ENCODE measurements around the gene KIAA0753. TPM values are rescaled to one million over a fixed set of nuclear protein-coding genes. Genes with fewer than 3 reads are reported as not detected.

Gene KIAA0753
- polyA plus RNA-seq, 1 donor (not counting 4 experiments of a cell fraction or from before 2014, with no cell fraction given), result 11.6 TPM

GRCh38 chr17:6530324-6530920 lies 110.1 kb downstream of the KIAA0753 start:
- Histone ChIP-seq H3K79me2 (ENCODE audit: control insufficient read depth, insufficient read depth, low read length) (no peaks in the 10 kb centered on the region), H3K9me3 (ENCODE audit: control insufficient read depth, low read depth, low read length) (no peaks in the 10 kb centered on the region), H3K27ac (ENCODE audit: control insufficient read depth, insufficient read depth, low read length) (no peak overlapping the region), H3K27me3 (ENCODE audit: control insufficient read depth, extremely low read depth, insufficient read depth, low read length) (no peaks in the 10 kb centered on the region), H3K4me2 (ENCODE audit: control insufficient read depth, extremely low read depth, insufficient read depth, low read depth, low read length) (no peak overlapping the region), H3K9ac (ENCODE audit: control insufficient read depth, extremely low read depth, insufficient read depth, low read length) (no peak overlapping the region), H3K9me1 (ENCODE audit: control insufficient read depth, extremely low read depth, insufficient read depth, low read length) (no peaks in the 10 kb centered on the region), H2AFZ (ENCODE audit: control insufficient read depth, low read length) (no peak overlapping the region), H3K36me3 (ENCODE audit: control insufficient read depth in 2 of 2, extremely low read depth in 1 of 2, insufficient read depth in 2 of 2, low read length in 2 of 2) (peaks cover 0 to 1% of the 10 kb centered on the region in 2 experiments), H3K4me3 (ENCODE audit: control insufficient read depth in 2 of 3, extremely low read depth in 1 of 3, insufficient read depth in 2 of 3, low read depth in 1 of 3, low read length in 3 of 3) (no peak overlapping the region), H4K20me1 (ENCODE audit: control insufficient read depth, extremely low read depth, insufficient read depth, low read length) (no peaks in the 10 kb centered on the region), H3K4me1 (ENCODE audit: control insufficient read depth, extremely low read depth, insufficient read depth, low read length) (no peaks in the 10 kb centered on the region)
- dilution Hi-C loops (cut with MboI; ENCODE audit: extremely low pct_ligation_motif_present, low sequenced_read_pairs), result no loop called here
- no peak for TF ChIP-seq CTCF (optimal IDR thresholded peaks at IDR 0.05 in 1 of 3, IDR thresholded peaks at IDR 0.05 in 1 of 3, conservative IDR thresholded peaks at IDR 0.05 in 1 of 3; ENCODE audit: extremely low read depth in 1 of 3, insufficient read depth in 2 of 3, low read length in 3 of 3)
- TF ChIP-seq EZH2 (IDR thresholded peaks at IDR 0.05; ENCODE audit: low read length), result no peak
- DNase-seq (ENCODE audit: low read depth, low spot score) (no peak), FAIRE-seq (no peak)

- H4K20me1 ChIP-seq (ENCODE audit: control insufficient read depth, extremely low read depth, insufficient read depth, low read length), result no peaks in the 10 kb centered on the region
- no peaks in the 10 kb centered on the region for H3K27me3 ChIP-seq (ENCODE audit: control insufficient read depth, extremely low read depth, insufficient read depth, low read length)
- peaks cover 0 to 1% of the 10 kb centered on the region in 2 experiments for H3K36me3 ChIP-seq (ENCODE audit: control insufficient read depth in 2 of 2, extremely low read depth in 1 of 2, insufficient read depth in 2 of 2, low read length in 2 of 2)
- H3K4me1 ChIP-seq (ENCODE audit: control insufficient read depth, extremely low read depth, insufficient read depth, low read length), result peaks cover 4% of the 10 kb centered on the region
- no peaks in the 10 kb centered on the region for H3K79me2 ChIP-seq (ENCODE audit: control insufficient read depth, insufficient read depth, low read length)
- no peaks in the 10 kb centered on the region for H3K9me3 ChIP-seq (ENCODE audit: control insufficient read depth, low read depth, low read length)
- H2AFZ ChIP-seq (ENCODE audit: control insufficient read depth, low read length), result no peak overlapping the region
- H3K4me3 ChIP-seq (ENCODE audit: control insufficient read depth in 2 of 3, extremely low read depth in 1 of 3, insufficient read depth in 2 of 3, low read depth in 1 of 3, low read length in 3 of 3), result no peak overlapping the region
- no peaks in the 10 kb centered on the region for H3K9me1 ChIP-seq (ENCODE audit: control insufficient read depth, extremely low read depth, insufficient read depth, low read length)
- dilution Hi-C loops (cut with MboI; ENCODE audit: extremely low pct_ligation_motif_present, low sequenced_read_pairs), result no loop called here
- TF ChIP-seq EZH2 (IDR thresholded peaks at IDR 0.05; ENCODE audit: low read length), result no peak
- TF ChIP-seq CTCF (optimal IDR thresholded peaks at IDR 0.05 in 1 of 3, IDR thresholded peaks at IDR 0.05 in 1 of 3, conservative IDR thresholded peaks at IDR 0.05 in 1 of 3; ENCODE audit: extremely low read depth in 1 of 3, insufficient read depth in 2 of 3, low read length in 3 of 3), result no peak
- no peak overlapping the region for H3K27ac ChIP-seq (ENCODE audit: control insufficient read depth, insufficient read depth, low read length)
- DNase-seq (ENCODE audit: low read depth, low spot score) (no peak), FAIRE-seq (no peak)
- no peak overlapping the region for H3K9ac ChIP-seq (ENCODE audit: control insufficient read depth, extremely low read depth, insufficient read depth, low read length)
- no peak overlapping the region for H3K4me2 ChIP-seq (ENCODE audit: control insufficient read depth, extremely low read depth, insufficient read depth, low read depth, low read length)
These were observed 112.0 kb downstream of the KIAA0753 start for GRCh38 chr17:6528557-6528956.

Small RNA genes within 50 kb of the gene (small RNA-seq; reads per million reads assigned to genes)
- 0.13 to 3.0 (median 0.75) reads per million in 3 experiments for gene MIR4520-1 (ENCODE audit: insufficient read length in 3 of 3, low read depth in 3 of 3, low replicate concordance in 1 of 3)
- gene RNA5SP435 (ENCODE audit: insufficient read length in 3 of 3, low read depth in 3 of 3, low replicate concordance in 1 of 3), result 0 to 3.5 (median 2.7) reads per million in 3 experiments

Other genes with a start within 250 kb of the KIAA0753 start
- gene AIPL1, start 205.6 kb downstream of the KIAA0753 start, polyA plus RNA-seq, result not detected in 3 replicates
- 1.7 to 7.5 TPM (median 6.5 TPM) in 3 replicates for gene PIMREG, start 196.3 kb downstream of the KIAA0753 start, polyA plus RNA-seq
- 7.7 to 13.6 TPM (median 8.3 TPM) in 3 replicates for gene PITPNM3, start 84.2 kb downstream of the KIAA0753 start, polyA plus RNA-seq
- 938 to 1,215 TPM (median 1,093 TPM) in 3 replicates for gene TXNDC17, start 349 bp upstream of the KIAA0753 start, polyA plus RNA-seq
- 21.7 to 49.0 TPM (median 30.6 TPM) in 3 replicates for gene MED31, start 10.9 kb upstream of the KIAA0753 start, polyA plus RNA-seq
- gene C17orf100, start 11.1 kb upstream of the KIAA0753 start, polyA plus RNA-seq, result 0.49 to 0.72 TPM (median 0.53 TPM) in 3 replicates
- gene SLC13A5, start 72.7 kb upstream of the KIAA0753 start, polyA plus RNA-seq, result 0.14 to 0.68 TPM (median 0.46 TPM) in 3 replicates
- gene XAF1, start 115.3 kb upstream of the KIAA0753 start, polyA plus RNA-seq, result 5.6 to 10.6 TPM (median 8.9 TPM) in 3 replicates
- gene FBXO39, start 135.5 kb upstream of the KIAA0753 start, polyA plus RNA-seq, result 1.9 to 3.3 TPM (median 2.5 TPM) in 3 replicates
- not detected in 3 replicates for gene TEKT1, start 191.0 kb upstream of the KIAA0753 start, polyA plus RNA-seq